BE2C (cell line): ENCODE data around the gene OPCML.

ENCODE experiments used
- DNase-seq: peaks from one replicate; pipeline ENCODE4 v3.0.0-alpha.2; 2020
- H3K27me3 ChIP-seq: fragments of 250-450 bp; sonication (Bioruptor Pico); 2 replicates; pipeline ENCODE4 v1.5.1; 2020; ENCODE audit warnings: mild to moderate bottlenecking
- H3K36me3 ChIP-seq: fragments of 250-450 bp; sonication (Bioruptor Pico); 2 replicates; pipeline ENCODE4 v1.5.1; 2020; ENCODE audit warnings: mild to moderate bottlenecking
- H3K4me1 ChIP-seq: fragments of 250-450 bp; sonication (Bioruptor Pico); 2 replicates; pipeline ENCODE4 v1.5.1; 2020
- H3K4me3 ChIP-seq: 2 replicates; pipeline ENCODE4 v1.5.1; 2011; ENCODE audit warnings: low read depth, low read length
- H3K9me3 ChIP-seq: fragments of 250-450 bp; sonication (Bioruptor Pico); 2 replicates; pipeline ENCODE4 v1.5.1; 2020
- CTCF ChIP-seq: IDR thresholded peaks from 2 replicates; pipeline ENCODE4 v1.5.1; 2012; ENCODE audit warnings: mild to moderate bottlenecking, low read depth, low read length

OPCML gene

GRCh38 chr11:132448334-132448995 is 1083.8 kb downstream of the OPCML start:
- H3K27me3 ChIP-seq = no peaks in the 10 kb centered on the region
- no peak overlapping the region for H3K4me3 ChIP-seq
- no peaks in the 10 kb centered on the region; the same call in 1 of the 2 replicates for H3K9me3 ChIP-seq
- no peaks in the 10 kb centered on the region for H3K4me1 ChIP-seq
- no peak for DNase-seq
- no peak for TF ChIP-seq CTCF
- no peaks in the 10 kb centered on the region for H3K36me3 ChIP-seq

GRCh38 chr11:132447761-132448160 is 1084.5 kb downstream of the OPCML start:
- no peak for TF ChIP-seq CTCF
- H3K4me3 ChIP-seq = no peak overlapping the region
- H3K36me3 ChIP-seq = no peaks in the 10 kb centered on the region
- no peaks in the 10 kb centered on the region for H3K27me3 ChIP-seq
- no peaks in the 10 kb centered on the region; the same call in 1 of the 2 replicates for H3K9me3 ChIP-seq
- H3K4me1 ChIP-seq = no peaks in the 10 kb centered on the region
- DNase-seq = no peak

- TF ChIP-seq CTCF = no peak
- Histone ChIP-seq H3K4me3 (no peak overlapping the region), H3K36me3 (no peaks in the 10 kb centered on the region)
Observed at GRCh38 chr11:132445859-132446291, 1086.4 kb downstream of the OPCML start.

DNA sequence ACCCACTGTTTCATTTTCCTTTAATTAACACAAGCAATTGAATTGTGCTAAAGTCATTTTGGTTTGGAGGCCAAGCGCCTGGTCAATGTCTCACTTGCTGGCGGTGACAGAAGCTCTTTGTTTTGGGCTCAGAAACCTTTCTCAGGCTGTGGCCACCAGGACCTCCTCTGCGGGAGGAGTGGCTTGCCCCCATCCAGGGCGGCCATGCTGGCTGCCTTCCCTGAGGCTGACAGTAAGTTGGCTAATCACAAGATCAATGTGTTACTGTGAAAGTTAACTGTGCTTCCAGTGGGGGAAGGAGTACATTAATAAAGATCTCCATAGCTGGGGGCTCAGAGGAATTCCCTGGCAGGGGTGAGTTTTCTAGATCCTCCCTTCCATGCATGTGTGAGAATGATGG is 1087.4 kb downstream of the OPCML start:
- Histone ChIP-seq H3K27me3 (no peaks in the 10 kb centered on the region), H3K9me3 (peaks cover 5% of the 10 kb centered on the region), H3K4me3 (no peak overlapping the region), H3K36me3 (no peaks in the 10 kb centered on the region), H3K4me1 (no peaks in the 10 kb centered on the region)
- no peak for TF ChIP-seq CTCF
- DNase-seq = no peak

More at GRCh38 chr11:132445859-132446291, 1086.4 kb downstream of the OPCML start:
- no peak for DNase-seq
- H3K27me3 ChIP-seq = no peaks in the 10 kb centered on the region
- H3K4me1 ChIP-seq = no peaks in the 10 kb centered on the region
- H3K9me3 ChIP-seq = no peaks in the 10 kb centered on the region; the same call in 1 of the 2 replicates

- no peaks in the 10 kb centered on the region for H3K27me3 ChIP-seq
- no peaks in the 10 kb centered on the region for H3K36me3 ChIP-seq
- H3K4me1 ChIP-seq = no peaks in the 10 kb centered on the region
- no peak overlapping the region for H3K4me3 ChIP-seq
- H3K9me3 ChIP-seq = peaks cover 5% of the 10 kb centered on the region
- DNase-seq = no peak
- TF ChIP-seq CTCF = no peak
Observed at GRCh38 chr11:132439711-132440255, 1092.5 kb downstream of the OPCML start.

DNA sequence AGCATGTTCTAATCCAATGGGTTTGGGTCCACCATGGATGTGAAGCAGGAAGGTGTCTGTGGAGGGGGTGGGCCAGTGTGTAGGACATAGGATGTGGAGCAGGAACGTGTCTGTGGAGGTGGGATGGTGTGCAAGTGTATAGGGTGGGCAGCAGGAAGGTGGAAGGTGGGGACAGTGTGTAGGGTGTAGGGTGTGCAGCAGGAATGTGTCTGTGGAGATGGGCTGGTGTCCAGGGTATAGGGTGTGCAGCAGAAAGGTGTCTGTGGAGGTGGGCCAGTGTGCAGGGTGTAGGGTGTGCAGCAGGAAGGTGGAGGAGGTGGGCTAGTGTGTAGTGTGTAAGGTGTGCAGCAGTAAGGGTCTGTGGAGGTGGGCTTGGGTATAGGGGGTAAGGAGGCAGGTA is 1093.9 kb downstream of the OPCML start:
- Histone ChIP-seq H3K9me3 (peaks cover 5% of the 10 kb centered on the region), H3K4me1 (no peaks in the 10 kb centered on the region), H3K27me3 (no peaks in the 10 kb centered on the region), H3K4me3 (no peak overlapping the region), H3K36me3 (no peaks in the 10 kb centered on the region)
- no peak for DNase-seq
- no peak for TF ChIP-seq CTCF
